HG02798 (cell line): ENCODE results near the gene NRF1.

Experiments
- ATAC-seq: cut with Tn5 transposase; IDR thresholded peaks from one replicate; pipeline ENCODE4 v1.9.1; 2021; ENCODE audit warnings: mild to moderate bottlenecking; ENCODE audit not compliant: unreplicated experiment, poor library complexity

The NRF1 gene

DNA sequence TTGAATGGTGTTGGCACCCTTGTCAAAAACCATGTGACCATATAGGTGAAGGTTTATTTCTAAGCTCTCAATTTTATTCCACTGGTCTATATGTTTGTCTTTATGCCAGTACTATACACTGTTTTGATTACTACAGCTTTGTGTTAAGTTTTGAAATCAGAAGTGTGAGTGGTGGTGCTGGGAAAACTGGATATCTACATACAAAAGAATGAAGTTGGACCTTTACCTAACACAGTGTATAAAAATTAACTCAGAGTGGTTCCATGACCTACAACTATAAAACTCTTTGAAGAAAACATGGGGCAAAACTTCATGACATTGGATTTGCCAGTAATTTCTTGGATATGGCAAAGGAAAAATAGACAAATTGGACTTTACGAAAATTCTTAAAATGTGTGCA is 112.2 kb downstream of the NRF1 start:
- no peak for ATAC-seq

DNA sequence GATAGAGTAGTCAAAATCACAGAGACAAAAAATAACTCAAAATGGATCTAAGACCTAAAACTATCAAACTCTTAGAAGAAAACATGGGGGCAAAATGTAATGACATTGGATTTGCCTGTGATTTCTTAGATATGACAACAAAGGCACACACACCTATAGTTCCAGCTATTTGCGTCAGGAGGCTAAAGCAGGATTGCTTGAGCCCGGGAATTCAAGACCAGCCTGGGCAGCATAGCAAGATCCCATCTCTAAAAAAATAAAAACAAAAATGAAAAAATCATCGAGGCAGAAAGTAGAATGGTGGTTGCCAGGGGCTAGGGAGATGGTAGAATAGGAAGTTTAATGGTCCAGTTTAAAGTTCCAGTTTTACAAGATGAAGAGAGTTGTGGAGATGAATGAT is 113.3 kb downstream of the NRF1 start:
- no peak for ATAC-seq

DNA sequence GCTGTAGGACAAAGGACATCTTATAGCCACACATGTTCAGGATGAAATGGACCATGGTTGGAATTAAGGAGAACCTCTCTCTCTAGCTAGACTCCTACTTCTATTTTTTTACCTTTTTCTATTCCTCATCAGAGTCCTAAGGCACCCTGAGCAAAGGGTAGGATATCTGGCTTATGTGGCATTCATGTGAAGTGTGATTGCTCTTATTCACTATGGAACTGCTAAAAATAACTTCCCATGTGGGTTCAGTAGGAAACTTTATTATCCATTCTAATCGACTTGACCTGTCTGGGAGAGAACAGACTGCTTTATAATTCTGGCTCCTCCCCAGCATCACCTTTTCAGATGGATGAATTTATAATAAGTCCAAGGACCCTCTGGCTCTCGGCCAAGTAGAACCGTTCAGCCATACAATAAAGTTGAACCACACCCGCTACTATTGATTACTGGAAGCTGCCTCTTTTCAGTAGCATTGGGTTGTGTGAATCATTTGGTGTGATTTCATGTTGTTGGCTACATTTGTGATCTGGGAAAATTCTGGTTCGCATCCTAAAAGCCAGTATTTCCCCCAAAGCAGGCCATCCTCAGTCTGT is 117.5 kb downstream of the NRF1 start:
- no peak for ATAC-seq

DNA sequence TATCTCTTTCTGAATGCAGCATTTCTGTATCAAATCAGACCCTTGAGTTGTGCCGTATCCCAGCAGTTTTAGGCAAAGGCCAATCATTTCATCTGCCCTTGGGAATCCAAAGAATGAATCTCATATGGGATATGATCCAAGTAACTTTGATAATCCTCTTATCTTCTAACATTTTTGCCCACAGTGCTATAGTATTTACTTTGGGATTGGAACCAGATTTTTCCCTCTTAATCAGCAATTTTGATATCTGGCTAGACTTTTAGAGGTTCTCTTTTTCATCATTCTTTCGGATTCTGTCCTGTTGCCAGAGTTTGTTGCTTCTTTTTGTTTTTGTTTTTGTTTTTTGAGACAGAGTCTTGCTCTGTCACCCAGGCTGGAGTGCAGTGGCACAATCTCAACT is 118.0 kb downstream of the NRF1 start:
- no peak for ATAC-seq

DNA sequence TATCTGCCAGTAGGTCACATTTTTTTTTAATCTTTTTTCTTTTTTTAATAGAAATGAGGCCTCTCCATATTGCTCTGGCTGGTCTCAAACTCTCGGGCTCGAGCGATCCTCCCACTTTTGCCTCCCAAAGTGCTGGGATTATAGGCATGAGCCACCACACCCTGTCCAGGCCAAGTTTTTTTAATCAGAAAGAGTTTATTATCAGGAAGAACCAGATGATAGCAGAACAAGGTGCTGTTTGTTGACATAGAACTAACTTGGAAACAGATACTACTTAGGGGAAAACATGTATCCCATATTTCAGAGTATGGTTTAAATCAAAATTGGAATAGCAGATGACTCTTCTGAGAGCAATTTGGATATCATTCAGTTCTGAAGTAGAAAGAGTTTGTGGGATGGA is 118.6 kb downstream of the NRF1 start:
- no peak for ATAC-seq

DNA sequence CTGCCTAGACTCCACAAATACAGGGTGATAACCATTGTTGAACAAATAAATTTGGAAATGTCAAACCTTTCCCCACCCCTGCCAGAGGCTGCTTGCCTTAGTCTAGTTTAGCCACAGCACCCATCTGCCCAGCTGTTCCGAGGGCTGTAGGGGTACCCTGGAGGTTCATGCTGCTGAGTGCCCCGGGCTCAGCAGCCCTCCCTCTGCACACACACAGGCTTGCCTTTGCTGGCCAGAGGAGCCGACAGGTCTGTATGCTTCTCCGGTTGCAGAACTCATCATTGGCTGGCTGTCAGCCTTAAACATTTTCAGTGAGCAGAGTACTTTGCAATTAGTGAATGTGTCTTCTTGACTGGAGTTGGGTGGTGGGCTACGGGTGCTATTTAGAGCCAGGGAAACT is 122.9 kb downstream of the NRF1 start:
- no peak for ATAC-seq

DNA sequence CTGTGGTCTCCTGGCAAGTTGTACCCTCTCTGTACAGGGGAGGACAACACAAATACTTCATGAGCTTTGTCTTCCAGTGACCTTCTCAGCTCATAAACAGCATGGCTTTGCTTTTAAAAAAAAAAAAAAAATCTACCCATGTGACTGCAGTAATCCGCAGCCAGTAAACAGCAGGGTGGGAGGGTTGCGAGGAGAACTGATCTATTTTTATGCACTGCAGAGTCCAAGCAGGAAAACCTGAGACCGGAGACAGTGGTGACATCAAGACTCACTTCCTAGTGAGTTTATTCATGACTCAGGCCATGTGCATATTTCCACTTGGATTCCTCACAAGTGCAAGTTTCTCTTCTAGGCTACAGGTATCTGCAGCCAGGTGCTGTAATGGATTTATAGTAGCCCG is 127.9 kb downstream of the NRF1 start:
- ATAC-seq: no peak

DNA sequence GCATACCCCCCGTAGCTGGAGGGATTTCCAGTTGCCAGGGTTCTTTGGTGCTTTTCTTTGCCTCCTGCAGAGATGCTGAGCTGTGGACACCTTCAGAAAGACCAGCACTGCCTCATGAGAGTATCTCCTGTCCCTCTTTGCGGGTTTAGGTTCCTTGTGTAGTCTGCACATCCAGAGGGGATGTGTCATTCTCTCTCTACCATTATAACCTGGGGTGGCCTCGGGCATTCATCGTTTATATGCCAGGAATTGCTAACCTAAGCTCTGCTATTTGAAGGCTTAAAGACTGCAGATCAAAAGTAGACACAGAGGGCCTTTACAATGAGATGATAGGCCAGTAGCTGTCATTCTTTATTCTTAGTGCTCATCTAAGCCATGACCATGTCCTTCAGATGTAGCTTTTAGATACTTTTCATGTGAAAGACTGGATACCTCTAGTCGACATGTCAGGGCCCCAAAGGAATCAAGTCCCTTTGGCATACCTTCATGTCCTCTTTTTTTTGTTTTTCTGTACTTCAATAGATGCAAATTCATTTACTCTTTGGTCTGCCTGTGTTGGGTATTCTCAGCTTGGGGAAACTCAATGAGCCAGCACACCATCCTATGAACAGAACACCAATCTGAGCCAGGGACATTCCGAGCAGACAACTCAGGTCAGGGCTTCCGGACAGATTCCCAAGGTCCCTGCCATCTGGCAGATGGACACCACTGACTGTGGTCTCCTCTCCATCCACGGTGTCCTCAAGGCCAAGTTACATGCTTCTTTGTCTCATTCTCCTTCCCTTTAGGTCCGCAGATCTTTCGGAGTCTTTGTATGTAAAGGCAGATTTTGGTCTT is 129.3 kb downstream of the NRF1 start:
- no peak for ATAC-seq

DNA sequence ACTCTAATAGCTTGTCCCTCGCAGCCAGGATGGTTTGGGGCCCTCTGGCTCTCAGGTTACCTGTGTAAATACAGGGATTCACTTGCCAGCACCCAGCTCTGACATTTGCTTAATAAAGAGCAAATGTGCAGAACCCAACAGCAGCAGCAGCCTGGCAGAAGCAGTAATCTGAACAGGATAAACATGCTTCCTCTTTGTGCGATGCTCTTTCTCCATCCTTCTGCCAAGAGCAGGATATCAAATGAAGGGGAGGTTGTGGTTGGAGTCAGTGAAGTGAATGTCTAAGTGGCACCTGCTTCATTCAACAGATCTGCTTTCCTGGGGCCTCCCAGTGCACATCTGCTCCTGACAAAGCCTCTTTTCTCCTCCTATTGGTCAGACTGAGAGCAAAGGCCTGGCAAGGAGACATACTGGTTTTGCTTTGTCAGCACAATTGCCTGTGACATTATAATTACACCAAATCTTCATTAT is 130.3 kb downstream of the NRF1 start:
- ATAC-seq: no peak

DNA sequence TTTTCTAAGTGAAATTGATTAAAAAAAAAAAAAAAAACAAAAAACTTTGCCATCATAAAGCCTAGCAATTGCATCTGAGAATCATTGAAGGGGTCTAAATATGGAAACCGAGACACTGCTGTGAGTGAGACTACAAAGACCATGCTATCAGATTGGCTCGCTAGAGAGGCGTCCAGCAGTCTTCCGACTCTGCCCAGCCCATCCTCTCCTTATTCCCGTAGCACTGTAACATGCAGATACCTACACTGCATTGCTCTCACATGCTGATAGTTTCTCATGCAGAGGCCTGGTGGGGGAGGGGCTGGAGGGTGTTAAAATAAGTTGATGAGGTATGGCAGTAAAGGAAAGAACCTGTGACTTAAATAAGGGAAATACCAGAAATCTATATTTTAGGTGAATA is 130.7 kb downstream of the NRF1 start:
- ATAC-seq: no peak

DNA sequence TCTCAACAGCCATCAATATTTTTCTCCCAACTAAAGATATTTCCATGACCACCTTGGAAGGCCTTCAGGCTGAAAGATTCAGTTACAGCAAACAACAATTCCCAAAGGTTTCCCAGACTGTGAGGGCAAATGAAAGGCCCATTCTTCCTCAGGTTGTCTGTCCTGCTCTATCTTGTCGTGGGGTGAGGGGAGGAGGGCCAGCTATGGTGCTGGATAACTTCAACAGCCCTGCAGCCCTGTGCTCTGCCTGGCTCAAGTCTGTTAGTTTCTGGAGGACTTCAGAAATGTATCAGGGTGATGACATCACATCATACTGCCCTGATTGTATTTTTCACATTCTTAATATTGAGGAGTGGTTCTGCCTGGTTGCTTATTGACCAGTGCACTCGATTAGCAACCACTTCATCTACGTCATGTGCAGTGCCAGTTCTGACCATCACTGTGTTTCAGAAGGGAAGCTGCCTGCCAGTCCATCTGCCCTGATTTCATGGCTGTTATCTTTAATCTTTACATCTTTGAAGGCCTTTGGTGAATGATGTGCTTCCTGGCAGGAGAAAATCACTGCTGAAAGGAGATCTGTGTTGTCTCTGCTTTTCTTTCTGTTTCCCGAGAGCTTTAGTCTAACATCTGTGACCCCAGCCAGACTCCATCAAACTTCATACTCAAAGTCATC is 135.5 kb downstream of the NRF1 start:
- ATAC-seq: no peak

DNA sequence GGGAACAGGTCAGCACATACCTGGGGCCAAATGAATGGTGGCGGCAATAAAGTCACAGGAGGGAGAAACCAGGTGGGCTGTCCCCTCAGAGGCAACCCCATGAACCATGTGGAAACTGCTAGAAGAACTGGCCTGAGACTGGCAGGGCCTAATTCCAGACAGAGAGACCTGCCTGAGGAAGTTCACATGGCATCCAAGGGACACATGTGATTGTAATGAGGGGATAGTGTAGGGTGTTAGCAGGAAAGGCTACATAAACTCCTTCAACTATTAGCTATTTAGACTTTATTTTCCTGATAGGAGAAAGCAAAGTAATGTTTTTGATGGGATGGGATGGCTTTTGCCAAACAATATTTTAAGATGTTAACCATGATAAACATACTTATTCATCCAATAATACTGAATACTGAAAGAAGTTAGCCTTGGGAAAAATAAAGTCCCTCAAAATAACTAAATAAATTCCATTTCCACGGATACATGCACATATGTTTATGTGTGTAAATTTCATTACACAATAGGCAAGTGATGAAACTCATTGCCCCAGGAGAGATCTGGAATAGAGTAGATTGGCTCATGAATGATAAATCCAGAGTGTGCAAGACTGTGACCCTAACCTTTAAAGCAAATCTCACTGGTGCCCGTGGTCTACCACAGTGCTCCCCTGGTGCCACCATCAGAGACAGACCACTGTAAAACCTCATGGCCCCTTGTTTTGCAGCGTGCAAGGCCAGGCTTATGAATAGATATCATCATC is 137.0 kb downstream of the NRF1 start:
- no peak for ATAC-seq

DNA sequence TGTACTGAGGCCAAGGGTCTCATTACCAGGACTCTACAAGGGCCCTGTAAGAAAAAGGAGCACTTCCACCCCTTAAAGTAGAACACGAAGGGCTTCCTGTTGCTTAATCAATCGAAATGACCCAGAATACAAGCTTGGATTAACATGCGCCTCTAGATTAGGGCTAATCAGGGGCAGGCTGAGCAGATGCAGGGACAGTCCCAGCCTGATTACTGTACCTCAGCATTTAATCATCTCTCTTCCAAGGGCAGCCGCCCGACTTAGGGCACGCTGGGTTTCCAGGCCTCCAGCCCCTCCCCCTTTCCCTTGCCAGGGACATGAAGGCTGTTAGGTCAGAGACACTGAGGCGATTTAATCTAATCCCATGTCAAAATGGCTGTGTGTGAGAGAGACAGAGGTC is 138.6 kb downstream of the NRF1 start:
- no peak for ATAC-seq

DNA sequence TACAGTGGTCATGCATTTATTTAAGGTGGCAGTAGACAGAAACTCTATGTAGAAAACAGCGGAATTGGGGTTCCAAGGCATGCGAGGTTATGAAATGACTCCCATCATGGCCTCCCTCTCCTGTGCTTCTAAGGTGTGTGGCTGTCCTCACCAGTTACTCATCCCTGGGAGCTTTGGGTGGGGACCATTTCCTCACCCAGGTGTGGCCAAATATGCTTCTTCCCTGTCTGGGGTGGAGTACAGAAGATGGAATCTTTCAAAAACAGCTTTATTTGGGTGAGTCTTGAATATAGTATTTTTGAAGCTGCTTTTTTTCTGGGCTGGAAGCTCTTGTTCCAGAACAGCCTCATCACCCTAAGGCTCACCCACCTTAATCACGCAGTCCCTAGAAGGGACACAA is 139.0 kb downstream of the NRF1 start:
- no peak for ATAC-seq

DNA sequence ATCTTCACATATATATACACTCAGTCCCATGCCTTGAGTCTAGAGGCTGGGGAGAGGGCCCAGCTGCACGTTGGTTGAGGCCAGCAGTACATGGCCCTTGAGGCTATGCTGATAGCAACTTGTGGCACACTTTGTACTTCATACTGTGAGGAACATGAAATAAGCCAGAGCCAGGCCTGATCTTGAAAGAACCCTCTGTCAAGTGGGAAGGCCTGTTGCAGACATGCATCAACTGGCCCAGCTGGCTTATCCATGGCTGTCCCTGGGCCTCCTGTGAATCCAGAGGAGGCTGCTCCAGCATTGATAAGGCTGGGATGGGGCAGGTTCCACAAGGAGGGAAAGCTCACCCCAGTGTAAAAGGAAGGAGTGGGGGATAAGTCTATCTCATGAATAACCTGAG is 140.4 kb downstream of the NRF1 start:
- ATAC-seq: no peak

DNA sequence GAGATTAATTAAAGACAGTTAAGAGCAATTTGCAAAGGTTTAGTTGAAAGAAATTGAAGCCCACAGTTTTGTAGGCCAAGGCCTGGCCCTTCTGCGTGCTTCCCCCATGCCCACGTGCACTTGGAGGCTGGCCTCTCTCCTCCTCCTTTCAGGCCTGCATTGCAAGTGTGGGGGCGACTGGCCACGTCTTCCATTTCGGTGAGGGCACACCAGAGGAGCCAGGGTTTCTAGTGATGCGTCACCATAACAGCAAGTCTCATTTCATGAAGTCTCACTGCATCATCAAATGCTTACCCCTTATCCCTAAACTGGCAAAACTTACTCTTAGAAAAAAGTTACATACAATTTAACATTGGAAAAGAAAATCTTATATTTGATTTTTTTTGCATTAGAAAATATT is 141.2 kb downstream of the NRF1 start:
- no peak for ATAC-seq

DNA sequence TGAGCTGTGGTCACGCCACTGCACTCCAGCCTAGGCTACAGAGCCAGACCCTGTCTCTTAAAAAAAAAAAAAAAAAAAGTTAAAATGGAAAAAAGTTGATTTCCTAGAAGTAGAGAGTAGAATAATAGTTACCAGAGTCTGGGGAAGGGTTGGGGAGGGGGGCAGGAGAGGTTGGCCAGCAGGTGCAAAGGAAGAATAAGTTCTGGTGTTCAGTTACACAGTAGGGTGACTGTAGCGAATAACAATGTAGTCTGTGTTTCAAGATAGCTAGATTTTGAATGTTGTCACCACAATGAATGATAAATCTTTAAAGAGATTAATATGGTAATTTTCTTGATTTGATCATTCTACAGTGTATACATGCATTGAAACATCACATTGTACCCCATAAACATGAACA is 142.9 kb downstream of the NRF1 start:
- ATAC-seq: no peak

DNA sequence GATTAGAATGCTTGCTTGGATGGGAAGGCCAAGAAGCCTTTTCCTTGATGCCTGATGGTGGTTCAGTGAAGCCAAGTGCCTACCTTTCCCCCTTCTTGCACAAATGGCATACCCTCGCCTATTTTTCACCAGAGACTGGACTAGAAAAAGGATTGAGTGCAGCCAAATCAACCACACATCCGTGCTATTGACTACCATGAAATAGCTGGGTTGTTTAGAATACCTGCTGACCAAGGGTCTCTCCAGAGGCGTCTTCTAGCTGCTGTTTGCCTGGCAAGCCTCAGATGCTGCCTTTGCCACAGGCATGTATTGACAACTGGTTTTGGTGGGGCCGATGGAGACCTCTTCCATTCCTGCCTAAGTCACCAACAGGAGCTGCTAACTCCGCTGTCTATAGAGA is 146.5 kb downstream of the NRF1 start:
- no peak for ATAC-seq

DNA sequence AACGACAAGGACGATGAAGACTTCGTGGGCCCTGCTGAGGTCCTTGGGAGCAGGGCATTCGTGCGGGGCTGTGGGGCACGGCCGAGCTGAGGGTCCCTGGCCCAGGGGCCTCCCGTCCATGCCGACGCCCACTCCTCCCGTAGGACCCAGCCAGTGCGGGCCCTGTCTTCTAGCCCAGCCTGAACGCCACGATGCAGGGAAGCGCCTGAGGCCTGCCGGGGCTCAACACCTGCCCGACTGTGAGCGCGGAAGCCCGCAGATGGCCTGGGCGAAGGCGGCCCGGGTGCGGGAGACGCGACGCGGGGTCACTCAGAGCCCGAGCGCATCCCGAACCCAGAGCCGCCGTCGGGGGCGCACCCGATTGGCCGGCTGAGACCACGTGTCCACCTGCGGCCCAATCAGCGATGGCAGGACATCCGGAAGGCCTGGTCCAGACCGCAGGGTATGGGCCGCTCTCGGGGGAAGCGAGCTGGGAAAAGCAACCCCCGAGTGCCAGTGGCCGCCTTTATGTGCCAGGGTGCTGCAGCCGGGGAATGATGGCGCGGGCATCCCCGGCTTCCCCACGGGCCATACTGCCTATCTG is 151.0 kb downstream of the NRF1 start:
- ATAC-seq: no peak

DNA sequence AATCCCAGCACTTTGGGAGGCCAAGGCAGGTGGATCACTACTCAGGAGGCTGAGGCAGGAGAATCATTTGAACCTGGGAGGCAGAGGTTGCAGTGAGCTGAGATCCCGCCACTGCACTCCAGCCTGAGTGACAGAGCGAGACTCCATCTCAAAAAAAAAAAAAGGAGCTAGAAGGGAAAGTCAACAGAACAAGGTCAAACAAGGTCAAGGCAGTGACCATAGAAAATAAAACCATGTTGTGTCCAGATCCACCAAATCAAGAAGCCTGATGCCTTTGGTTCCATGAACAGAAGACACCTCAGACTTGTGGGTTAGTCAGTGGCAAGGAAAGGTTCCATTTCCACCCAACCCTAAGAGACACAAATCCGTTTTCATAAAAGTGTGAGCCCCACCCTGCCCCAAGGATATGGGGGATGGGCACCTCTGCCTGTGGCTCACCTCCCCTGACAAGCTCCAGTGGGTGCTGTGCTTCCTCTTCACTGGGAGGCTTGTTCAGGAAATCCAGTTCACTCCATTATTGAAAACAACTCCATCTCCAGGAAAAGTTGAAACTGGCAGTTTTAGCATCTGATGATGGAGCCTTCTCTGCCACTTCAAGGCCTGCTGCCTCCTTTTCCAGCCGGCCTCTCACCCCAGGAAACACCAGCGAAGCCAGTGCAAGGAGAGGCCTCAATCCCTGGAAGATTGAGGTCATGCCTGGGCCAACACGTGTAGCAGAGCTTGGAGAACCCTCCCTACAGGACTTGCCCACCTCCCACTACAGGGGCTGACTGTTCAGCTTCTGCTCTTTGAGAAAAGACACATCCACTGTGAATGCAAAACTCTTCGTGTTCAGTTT is 152.9 kb downstream of the NRF1 start:
- no peak for ATAC-seq
